Measurements from ENCODE around the gene A2ML1. TPM values are rescaled to one million over a fixed set of nuclear protein-coding genes. Genes with fewer than 3 reads are reported as not detected.

Gene A2ML1
- total and polyA plus RNA-seq, 3 donors from 2014 or later = 20.0 to 81.1 (median 47.6) TPM

DNA sequence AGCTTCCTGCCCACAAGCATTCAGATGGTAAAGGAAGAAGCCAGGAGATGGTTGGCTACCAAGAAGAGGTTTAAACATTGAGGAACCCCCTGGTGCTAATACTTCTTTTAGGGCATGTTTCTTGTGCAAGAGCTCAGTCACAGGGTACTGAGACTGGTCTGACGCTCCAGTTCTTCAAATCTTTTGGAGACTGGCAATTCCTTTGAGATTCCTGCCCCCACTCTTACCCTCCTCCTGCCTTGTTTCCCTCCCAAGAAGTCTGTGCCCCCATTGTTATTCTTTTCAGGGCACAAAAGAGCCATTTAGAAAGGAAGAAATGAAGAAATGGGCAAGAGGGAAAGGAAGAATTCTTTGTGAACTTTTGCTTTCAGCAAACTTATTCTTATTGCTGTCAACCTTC lies 11.8 kb downstream of the A2ML1 start:
- no peak overlapping the region for H3K27ac ChIP-seq
- H3K9me3 ChIP-seq = no peaks in the 10 kb centered on the region
- 54 to 75% methylated on average over 1 of the region's 1 CpG for WGBS, 2 donors
- no peaks in the 10 kb centered on the region for H3K36me3 ChIP-seq (ENCODE audit: low read depth, missing control alignments)
- no peaks in the 10 kb centered on the region for H3K27me3 ChIP-seq
- intact Hi-C loops (cut with DNase I; ENCODE audit: low total_unique reads) = no loop called here
- no peak overlapping the region for H3K4me3 ChIP-seq
- H3K4me1 ChIP-seq = no peaks in the 10 kb centered on the region
- TF ChIP-seq POLR2A (IDR thresholded peaks at IDR 0.05) = no peak
- no peak for TF ChIP-seq CTCF (IDR thresholded peaks at IDR 0.05)
- DNase-seq = no peak

- DNase-seq = no peak
- H3K27ac ChIP-seq = no peak overlapping the region
- no peak overlapping the region for H3K4me3 ChIP-seq
- H3K27me3 ChIP-seq = no peaks in the 10 kb centered on the region
- WGBS, 2 donors = 92 to 95% methylated on average over 9 of the region's 9 CpGs
- peaks cover 4% of the 10 kb centered on the region for H3K4me1 ChIP-seq
- no peaks in the 10 kb centered on the region for H3K9me3 ChIP-seq
- TF ChIP-seq POLR2A (IDR thresholded peaks at IDR 0.05) (no peak), CTCF (IDR thresholded peaks at IDR 0.05) (no peak)
- H3K36me3 ChIP-seq (ENCODE audit: low read depth, missing control alignments) = no peaks in the 10 kb centered on the region
- intact Hi-C loops (cut with DNase I; ENCODE audit: low total_unique reads) = no loop called here
Observed at GRCh38 chr12:8837291-8837690, 14.9 kb downstream of the A2ML1 start.

- Histone ChIP-seq H3K9me3 (no peaks in the 10 kb centered on the region), H3K4me1 (peaks cover 8% of the 10 kb centered on the region), H3K27me3 (no peaks in the 10 kb centered on the region), H3K36me3 (ENCODE audit: low read depth, missing control alignments) (no peaks in the 10 kb centered on the region), H3K4me3 (no peak overlapping the region), H3K27ac (no peak overlapping the region)
- DNase-seq = no peak
- TF ChIP-seq CTCF (IDR thresholded peaks at IDR 0.05) = no peak
- TF ChIP-seq POLR2A (IDR thresholded peaks at IDR 0.05) = no peak
- WGBS, 2 donors = 79 to 87% methylated on average over 7 of the region's 7 CpGs
- intact Hi-C loops (cut with DNase I; ENCODE audit: low total_unique reads) = no loop called here
Observed at GRCh38 chr12:8840321-8840720, 17.9 kb downstream of the A2ML1 start.

- Histone ChIP-seq H3K27me3 (no peaks in the 10 kb centered on the region), H3K27ac (no peak overlapping the region), H3K36me3 (ENCODE audit: low read depth, missing control alignments) (no peaks in the 10 kb centered on the region), H3K9me3 (no peaks in the 10 kb centered on the region), H3K4me1 (peaks cover 10% of the 10 kb centered on the region), H3K4me3 (no peak overlapping the region)
- DNase-seq = no peak
- 46 to 58% methylated on average over 7 of the region's 8 CpGs for WGBS, 2 donors
- intact Hi-C loops (cut with DNase I; ENCODE audit: low total_unique reads) = no loop called here
- TF ChIP-seq CTCF (IDR thresholded peaks at IDR 0.05) = no peak
- TF ChIP-seq POLR2A (IDR thresholded peaks at IDR 0.05) = no peak
Observed at GRCh38 chr12:8840938-8841633, 18.7 kb downstream of the A2ML1 start.

DNA sequence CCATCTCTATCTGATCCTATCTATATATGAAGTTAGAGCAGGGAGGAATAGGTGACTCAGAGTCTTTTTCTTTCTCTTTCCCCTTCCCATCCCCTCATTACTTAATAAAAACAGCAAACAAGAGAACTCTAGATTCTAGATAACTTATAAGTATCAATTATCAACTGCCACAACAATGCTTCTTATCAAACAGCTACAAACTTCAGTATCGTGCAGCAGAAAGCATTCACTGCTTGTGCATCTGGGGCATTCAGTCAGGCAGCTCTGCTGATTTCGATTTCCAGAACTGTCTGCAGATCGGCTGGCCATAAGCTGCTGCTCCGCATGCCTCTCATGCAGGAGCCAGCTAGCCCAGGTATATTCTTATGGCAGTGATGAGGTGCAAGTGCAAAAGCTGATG lies 19.4 kb downstream of the A2ML1 start:
- H3K27me3 ChIP-seq = no peaks in the 10 kb centered on the region
- H3K4me1 ChIP-seq = peaks cover 10% of the 10 kb centered on the region
- H3K9me3 ChIP-seq = no peaks in the 10 kb centered on the region
- 48 to 79% methylated on average over 4 of the region's 4 CpGs for WGBS, 2 donors
- intact Hi-C loops (cut with DNase I; ENCODE audit: low total_unique reads) = no loop called here
- H3K27ac ChIP-seq = no peak overlapping the region
- no peak overlapping the region for H3K4me3 ChIP-seq
- peak; percentile 45 for DNase-seq
- no peaks in the 10 kb centered on the region for H3K36me3 ChIP-seq (ENCODE audit: low read depth, missing control alignments)
- TF ChIP-seq CTCF (IDR thresholded peaks at IDR 0.05) (no peak), POLR2A (IDR thresholded peaks at IDR 0.05) (no peak)
